HepG2 (cell line): Measurements from ENCODE around the gene LTBR. TPM values are rescaled to one million over a fixed set of nuclear protein-coding genes. Genes with fewer than 3 reads are reported as not detected.

Experiments
- ATAC-seq: fragments of 200-7000 bp; cut with Tn5 transposase; 3 replicates; pipeline ENCODE4 v1.9.1; 2020; ENCODE audit warnings: mild to moderate bottlenecking, moderate library complexity
- BruUV-seq: library from RNA; stranded (reverse); fragments of 400-500 nt; replicated peaks from 2 replicates; lab custom pipeline; 2021; lab: Mats Ljungman, UMichigan
- CTCF ChIA-PET: fragments of 300-600 bp; formaldehyde crosslinking; extraction: SDS; loops from one replicate; lab custom pipeline; 2021; ENCODE audit warnings: low total read pairs, inconsistent platforms, low intra/inter-chr PET ratio; lab: Yijun Ruan, JAX
- POLR2A ChIA-PET: fragments of 350-600 bp; sonication (Branson Sonifier 250); formaldehyde crosslinking; loops from one replicate; lab custom pipeline; 2020; ENCODE audit warnings: antibody characterized with exemption, inconsistent platforms; lab: Yijun Ruan, JAX
- DNase-seq: peaks from one replicate; pipeline ENCODE4 v3.0.0-alpha.2; 2015; ENCODE audit warnings: low spot score
- FAIRE-seq: peaks from 3 replicates; lab custom pipeline; 2011; peaks lifted over from hg19 to GRCh38; lab: Jason Lieb, UNC
- H2AFZ ChIP-seq: one replicate; pipeline ENCODE4 v1.6.1; 2011; ENCODE audit warnings: low read length, inconsistent platforms
- H3K27ac ChIP-seq: fragments of 300-600 bp; 3 replicates; pipeline ENCODE4 v1.8.0; 2011; ENCODE audit warnings: mixed run types, mild to moderate bottlenecking, mixed read lengths, low read length, inconsistent platforms; ENCODE audit not compliant: insufficient read depth; ENCODE audit errors: extremely low read length
- H3K27me3 ChIP-seq, 2 experiments: fragments of 200-600 bp in 1 of 2; 2 replicates in 1 of 2; 3 replicates in 1 of 2; pipeline versions ENCODE4 v1.6.0 to v1.8.0; 2011; ENCODE audit warnings: low read length in 2 of 2, mild to moderate bottlenecking in 2 of 2, moderate library complexity in 2 of 2, inconsistent platforms in 1 of 2; ENCODE audit not compliant: insufficient read depth in 2 of 2, control insufficient read depth in 1 of 2
- H3K36me3 ChIP-seq, 2 experiments: fragments of 200-600 bp in 1 of 2; replicated peaks in 1 of 2; 2 replicates in 1 of 2; 3 replicates in 1 of 2; pipeline versions ENCODE4 v1.5.1 to v1.8.0; 2011; ENCODE audit warnings: low read length in 2 of 2, inconsistent platforms in 1 of 2; ENCODE audit not compliant: insufficient read depth in 2 of 2, control insufficient read depth in 1 of 2
- H3K4me1 ChIP-seq: 2 replicates; pipeline ENCODE4 v1.5.1; 2012; ENCODE audit warnings: low read length, inconsistent platforms; ENCODE audit not compliant: insufficient read depth
- H3K4me2 ChIP-seq: 2 replicates; pipeline ENCODE4 v1.6.0; 2011; ENCODE audit warnings: low read depth, low read length, inconsistent platforms
- H3K4me3 ChIP-seq, 3 experiments: fragments of 200-600 bp in 1 of 3; sonication (generic), shearing (Covaris generic) in 1 of 3; replicated peaks in 1 of 3; 2 replicates each; pipeline ENCODE4 v1.5.1; 2011 to 2016; ENCODE audit warnings: low read length in 3 of 3, inconsistent platforms in 2 of 3, low read depth in 2 of 3, mild to moderate bottlenecking in 2 of 3, control low read depth in 1 of 3, mixed read lengths in 1 of 3; ENCODE audit not compliant: insufficient read depth in 1 of 3
- H3K79me2 ChIP-seq: one replicate; pipeline ENCODE4 v1.6.1; 2011; ENCODE audit warnings: low read length, inconsistent platforms; ENCODE audit not compliant: insufficient read depth
- H3K9ac ChIP-seq: 2 replicates; pipeline ENCODE4 v1.6.0; 2011; ENCODE audit warnings: mild to moderate bottlenecking, low read depth, low read length, inconsistent platforms; ENCODE audit not compliant: insufficient read depth
- H3K9me3 ChIP-seq: 2 replicates; pipeline ENCODE4 v1.5.1; 2012; ENCODE audit warnings: mild to moderate bottlenecking, low read length
- H4K20me1 ChIP-seq: 2 replicates; pipeline ENCODE4 v1.6.0; 2011; ENCODE audit warnings: inconsistent platforms, mild to moderate bottlenecking, low read length, moderate library complexity; ENCODE audit not compliant: insufficient read depth
- ARNT2 ChIP-seq: sonication (generic); formaldehyde crosslinking; IDR thresholded peaks from 2 replicates; pipeline ENCODE4 v1.8.0; 2022; ENCODE audit warnings: mild to moderate bottlenecking, low read depth, missing genetic modification reagents, moderate library complexity
- CEBPG ChIP-seq: IDR thresholded peaks from 2 replicates; pipeline ENCODE4 v1.6.1; 2016
- FIP1L1 ChIP-seq: fragments of 200-400 bp; formaldehyde crosslinking; IDR thresholded peaks from 2 replicates; pipeline ENCODE4 v1.6.1; 2018; ENCODE audit warnings: low read depth, mild to moderate bottlenecking, low read length, moderate library complexity, borderline replicate concordance; ENCODE audit not compliant: insufficient read depth
- GTF2F1 ChIP-seq: fragments of 150-350 bp; IDR thresholded peaks from 2 replicates; pipeline ENCODE4 v1.6.1; 2014; ENCODE audit warnings: low read length
- MYNN ChIP-seq: sonication (generic); formaldehyde crosslinking; IDR thresholded peaks from 2 replicates; pipeline ENCODE4 v1.4.0; 2020; ENCODE audit warnings: mild to moderate bottlenecking, low read depth, missing genetic modification reagents
- NFRKB ChIP-seq: fragments of 450-650 bp; IDR thresholded peaks from 2 replicates; pipeline ENCODE4 v1.6.1; 2017
- NR2F1 ChIP-seq, 2 experiments: fragments of 450-650 bp in 1 of 2; formaldehyde crosslinking in 1 of 2; IDR thresholded peaks; 2 replicates each; pipeline versions ENCODE4 v1.5.0 to v1.6.1; 2016 to 2020; ENCODE audit warnings: mild to moderate bottlenecking in 1 of 2, missing compliant biosample characterization in 1 of 2, missing genetic modification reagents in 1 of 2, moderate library complexity in 1 of 2
- ZBTB37 ChIP-seq: sonication (generic); formaldehyde crosslinking; IDR thresholded peaks from 2 replicates; pipeline ENCODE4 v1.4.0; 2020; ENCODE audit warnings: mild to moderate bottlenecking, missing genetic modification reagents
- ZFX ChIP-seq: sonication (generic); formaldehyde crosslinking; IDR thresholded peaks from 2 replicates; pipeline ENCODE4 v1.4.0; 2020; ENCODE audit warnings: mild to moderate bottlenecking, low read depth, missing genetic modification reagents, moderate library complexity
- ZNF281 ChIP-seq: sonication (generic); formaldehyde crosslinking; IDR thresholded peaks from 2 replicates; pipeline ENCODE4 v1.4.0; 2020; ENCODE audit warnings: missing genetic modification reagents, borderline replicate concordance
- WGBS: methylation state at CpG from one replicate; pipeline ENCODE4 v1.1.6; 2017; ENCODE audit warnings: low lambda C conversion rate; 5-methylcytosine and 5-hydroxymethylcytosine counted together
- in situ Hi-C: cut with HindIII; loops from 2 replicates; pipeline ENCODE4 v1.10.0; 2017; ENCODE audit warnings: low pct_unique_long_range_greater_than_20kb; ENCODE audit not compliant: extremely low pct_ligation_motif_present
- intact Hi-C: fragments of 100-400 bp; cut with micrococcal nuclease; formaldehyde crosslinking; loops from one replicate; pipeline ENCODE4 v1.10.0; 2022; ENCODE audit not compliant: unreplicated experiment
- polyA plus RNA-seq, 8 experiments: library from polyadenylated mRNA; depleted of rRNA in 3 of 8; stranded (reverse) in 7 of 8; unstranded in 1 of 8; fragments of >200 nt; fragmentation: Illumina TruSeq in 4 of 8; extraction: Trizol in 4 of 8; gene quantifications; 2 replicates each; pipeline versions ENCODE4 v1.2.1 to v1.2.3, GENCODE V29; 2011 to 2016; ENCODE audit warnings: low read depth in 4 of 8, missing spikeins in 1 of 8, mixed read lengths in 1 of 8; ENCODE audit not compliant: insufficient read depth in 1 of 8
- total RNA-seq, 5 experiments: library from RNA; depleted of rRNA; stranded (reverse); fragments of >200 nt; fragmentation: Illumina TruSeq; extraction: Trizol; gene quantifications; 2 replicates each; pipeline ENCODE4 v1.2.3, GENCODE V29; 2016; ENCODE audit warnings: low read depth in 1 of 5
- TF ChIP-seq, protein P1 (sequence below): sonication (generic); formaldehyde crosslinking; conservative IDR thresholded peaks from 2 replicates; pipeline ENCODE4 v1.4.0; 2020; ENCODE audit warnings: mild to moderate bottlenecking, missing genetic modification reagents, moderate library complexity

Gene LTBR
- total and polyA plus RNA-seq, 2 of the 13 experiments (the other 11 are each of a cell fraction or from before 2014, with no cell fraction given) = 31.4 to 34.8 TPM

DNA sequence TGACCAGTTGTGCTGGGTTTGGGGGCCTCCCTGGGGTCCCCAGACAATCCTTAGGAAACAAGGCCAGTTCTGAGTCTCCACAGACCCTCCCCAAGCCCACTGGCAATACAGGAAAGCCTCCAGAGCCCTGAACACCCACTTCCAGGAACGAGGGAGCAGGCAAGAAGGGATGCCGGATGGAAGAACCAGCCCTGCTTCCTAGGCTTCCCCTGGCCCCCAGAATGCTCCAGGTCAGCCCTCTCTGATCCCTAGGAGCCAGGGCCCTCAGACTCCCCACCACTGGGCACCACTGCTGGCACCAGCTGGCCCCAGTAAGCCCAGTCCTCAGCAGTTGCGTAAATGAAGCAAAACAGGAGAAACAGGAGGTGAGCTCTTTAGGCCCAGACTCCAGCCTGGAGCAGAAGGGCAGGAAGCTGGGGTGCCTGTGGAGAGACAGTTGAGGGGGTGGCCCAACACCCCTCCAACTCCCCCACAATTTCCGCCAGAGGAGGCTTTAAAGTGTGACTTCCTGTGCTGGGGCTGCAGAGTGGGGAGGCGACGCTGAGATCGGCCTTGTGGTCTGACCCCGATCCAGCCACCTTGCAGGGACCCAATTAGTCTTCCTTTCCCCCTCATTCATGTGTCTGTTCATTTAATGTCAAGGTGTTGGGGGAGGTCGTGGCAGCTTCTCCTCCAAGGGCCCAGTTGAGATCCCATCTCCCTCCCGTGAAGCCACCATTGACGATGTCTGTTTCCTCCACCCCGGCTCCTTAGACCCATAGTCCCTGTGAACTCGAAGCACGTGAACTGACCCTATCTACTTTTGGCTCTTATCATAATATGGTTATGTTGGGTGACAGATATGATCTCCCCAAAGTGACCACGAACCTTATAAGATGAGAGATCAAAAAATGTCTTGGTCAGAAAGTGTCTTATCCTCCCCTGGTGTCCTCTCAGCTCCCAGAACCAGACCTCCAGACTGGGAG lies 46.8 kb upstream of the LTBR start:
- CTCF ChIA-PET = no interaction called here
- Histone ChIP-seq H3K9ac (peak overlapping the region; percentile 95), H2AFZ (no peak overlapping the region), H3K9me3 (no peaks in the 10 kb centered on the region), H4K20me1 (no peaks in the 10 kb centered on the region; the same call in 1 of the 2 replicates), H3K4me3 (peak overlapping the region; percentile 41 to 99 (median 58)), H3K79me2 (peaks cover 70% of the 10 kb centered on the region), H3K36me3 (peaks cover 13 to 23% of the 10 kb centered on the region in 2 experiments; a peak in 4 of 5 replicates), H3K27me3 (no peaks in the 10 kb centered on the region; a peak in 1 of 5 replicates), H3K4me2 (peak overlapping the region; percentile 96), H3K27ac (peak overlapping the region; percentile 97), H3K4me1 (peaks cover 65% of the 10 kb centered on the region)
- BruUV-seq = TSS peak; percentile 75
- in situ Hi-C loops (loop anchor here (5.0 kb wide), 1 partner anchor 35 kb away; no protein-coding TSS in a partner anchor), intact Hi-C loops (loop anchor here (2.0 to 10.0 kb wide), 3 partner anchors 40 to 128 kb away; no protein-coding TSS in a partner anchor)
- FAIRE-seq (peak; percentile 28), DNase-seq (no peak), ATAC-seq (peak; percentile 10)
- WGBS = 26% methylated on average over 13 of the region's 15 CpGs
- POLR2A ChIA-PET = interaction anchor here (0.6 to 11.0 kb wide), 33 partner anchors 8 to 352 kb away, joined by 3 to 278 read pairs (median 14); partner anchors contain the start of genes GAPDH, LTBR, MRPL51 and PLEKHG6
- TF ChIP-seq, protein P1, sequence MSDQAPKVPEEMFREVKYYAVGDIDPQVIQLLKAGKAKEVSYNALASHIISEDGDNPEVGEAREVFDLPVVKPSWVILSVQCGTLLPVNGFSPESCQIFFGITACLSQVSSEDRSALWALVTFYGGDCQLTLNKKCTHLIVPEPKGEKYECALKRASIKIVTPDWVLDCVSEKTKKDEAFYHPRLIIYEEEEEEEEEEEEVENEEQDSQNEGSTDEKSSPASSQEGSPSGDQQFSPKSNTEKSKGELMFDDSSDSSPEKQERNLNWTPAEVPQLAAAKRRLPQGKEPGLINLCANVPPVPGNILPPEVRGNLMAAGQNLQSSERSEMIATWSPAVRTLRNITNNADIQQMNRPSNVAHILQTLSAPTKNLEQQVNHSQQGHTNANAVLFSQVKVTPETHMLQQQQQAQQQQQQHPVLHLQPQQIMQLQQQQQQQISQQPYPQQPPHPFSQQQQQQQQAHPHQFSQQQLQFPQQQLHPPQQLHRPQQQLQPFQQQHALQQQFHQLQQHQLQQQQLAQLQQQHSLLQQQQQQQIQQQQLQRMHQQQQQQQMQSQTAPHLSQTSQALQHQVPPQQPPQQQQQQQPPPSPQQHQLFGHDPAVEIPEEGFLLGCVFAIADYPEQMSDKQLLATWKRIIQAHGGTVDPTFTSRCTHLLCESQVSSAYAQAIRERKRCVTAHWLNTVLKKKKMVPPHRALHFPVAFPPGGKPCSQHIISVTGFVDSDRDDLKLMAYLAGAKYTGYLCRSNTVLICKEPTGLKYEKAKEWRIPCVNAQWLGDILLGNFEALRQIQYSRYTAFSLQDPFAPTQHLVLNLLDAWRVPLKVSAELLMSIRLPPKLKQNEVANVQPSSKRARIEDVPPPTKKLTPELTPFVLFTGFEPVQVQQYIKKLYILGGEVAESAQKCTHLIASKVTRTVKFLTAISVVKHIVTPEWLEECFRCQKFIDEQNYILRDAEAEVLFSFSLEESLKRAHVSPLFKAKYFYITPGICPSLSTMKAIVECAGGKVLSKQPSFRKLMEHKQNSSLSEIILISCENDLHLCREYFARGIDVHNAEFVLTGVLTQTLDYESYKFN = no peak
- TF ChIP-seq MYNN (no peak), ZNF281 (CRISPR knock-in tag) (no peak), ZBTB37 (CRISPR knock-in tag) (no peak), GTF2F1 (no peak), NFRKB (no peak), CEBPG (CRISPR knock-in tag) (peak; percentile 45; the same call in 1 of the 2 replicates), FIP1L1 (no peak), NR2F1 (CRISPR knock-in tag; IDR thresholded peaks at IDR 0.05) (no peak), ZFX (CRISPR knock-in tag) (peak; percentile 5; the same call in 1 of the 2 replicates), ARNT2 (CRISPR knock-in tag) (no peak)
